GM03348 (cell line): ENCODE data around the gene TMC5.

ENCODE experiments used
- DNase-seq: peaks from one replicate; pipeline ENCODE4 v3.0.0; 2012; ENCODE audit warnings: low spot score

Gene TMC5

GRCh38 chr16:19505600-19506303, 88.1 kb downstream of the TMC5 start:
- no peak for DNase-seq

GRCh38 chr16:19506965-19507364, 89.3 kb downstream of the TMC5 start:
- no peak for DNase-seq

GRCh38 chr16:19507867-19508266, 90.2 kb downstream of the TMC5 start:
- no peak for DNase-seq

GRCh38 chr16:19512297-19512696, 94.6 kb downstream of the TMC5 start:
- no peak for DNase-seq

- DNase-seq = no peak
Observed at GRCh38 chr16:19513377-19514053, 95.8 kb downstream of the TMC5 start.

- no peak for DNase-seq
Observed at GRCh38 chr16:19515757-19516156, 98.1 kb downstream of the TMC5 start.

GRCh38 chr16:19517424-19518089, 99.9 kb downstream of the TMC5 start:
- DNase-seq = no peak

GRCh38 chr16:19518388-19518787, 100.7 kb downstream of the TMC5 start:
- no peak for DNase-seq

- DNase-seq = peak; percentile 14
Observed at GRCh38 chr16:19520861-19521331, 103.2 kb downstream of the TMC5 start.

GRCh38 chr16:19521471-19522396, 104.1 kb downstream of the TMC5 start, which contains the start of gene GDE1:
TSS of gene GDE1 (minus strand) at chr16:19522098. CDS start at chr16:19521964, 134 bp downstream.
- peak; percentile 98 for DNase-seq

- DNase-seq = no peak
Observed at GRCh38 chr16:19522397-19522732, 104.7 kb downstream of the TMC5 start.

- DNase-seq = no peak
Observed at GRCh38 chr16:19522760-19523159, 105.1 kb downstream of the TMC5 start.

- DNase-seq = no peak
Observed at GRCh38 chr16:19523184-19523558, 105.5 kb downstream of the TMC5 start.

- peak; percentile 97 for DNase-seq
Observed at GRCh38 chr16:19523559-19524355, 106.1 kb downstream of the TMC5 start, which contains the start of gene CCP110. TSS of gene CCP110 (plus strand) at chr16:19523942. CDS start at chr16:19527882, 3,940 bp downstream.

GRCh38 chr16:19524356-19524615, 106.6 kb downstream of the TMC5 start:
- DNase-seq = no peak

- DNase-seq = no peak
Observed at GRCh38 chr16:19524616-19525384, 107.1 kb downstream of the TMC5 start.

- DNase-seq = no peak
Observed at GRCh38 chr16:19525385-19525723, 107.7 kb downstream of the TMC5 start.

GRCh38 chr16:19527161-19527560, 109.5 kb downstream of the TMC5 start:
- DNase-seq = no peak

- DNase-seq = no peak
Observed at GRCh38 chr16:19528666-19529065, 111.0 kb downstream of the TMC5 start.

GRCh38 chr16:19532601-19533000, 114.9 kb downstream of the TMC5 start:
- no peak for DNase-seq
